ENCODE measurements around the gene KCNQ5. TPM values are rescaled to one million over a fixed set of nuclear protein-coding genes. Genes with fewer than 3 reads are reported as not detected.

KCNQ5 gene
- total RNA-seq, 1 donor from 2014 or later: 10.1 TPM

DNA sequence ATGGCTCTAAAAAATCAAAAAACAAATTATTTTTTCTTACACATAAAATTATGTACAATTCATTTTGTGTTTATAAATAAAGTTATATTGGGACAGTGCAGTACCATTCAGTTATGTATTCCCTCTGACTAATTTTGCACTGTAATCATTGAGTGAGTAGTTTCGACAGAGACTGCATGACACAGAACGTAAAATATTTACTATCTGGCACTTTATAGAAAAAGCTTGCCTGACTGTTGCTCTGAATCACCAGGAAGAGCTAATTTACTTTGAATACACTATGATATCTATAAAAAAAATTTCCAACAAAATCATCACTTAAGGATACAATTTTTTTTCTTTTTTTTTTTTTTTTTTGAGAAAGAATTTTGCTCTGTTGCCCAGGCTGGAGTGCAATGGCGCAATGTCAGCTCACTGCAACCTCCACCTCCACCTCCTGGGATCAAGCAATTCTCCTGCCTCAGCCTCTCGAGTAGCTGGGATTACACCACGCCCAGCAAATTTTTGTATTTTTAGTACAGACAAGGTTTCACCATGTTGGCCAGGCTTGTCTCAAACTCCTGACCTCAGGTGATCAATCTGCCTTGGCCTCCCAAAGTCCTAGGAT is 614.4 kb downstream of the KCNQ5 start:
- no peaks in the 10 kb centered on the region for H3K27me3 Mint-ChIP-seq
- ATAC-seq (ENCODE audit: low read depth): no peak
- H3K4me3 Mint-ChIP-seq: no peak overlapping the region
- H3K27ac Mint-ChIP-seq: no peak overlapping the region
- H3K36me3 Mint-ChIP-seq (ENCODE audit: low read depth): no peaks in the 10 kb centered on the region
- no peaks in the 10 kb centered on the region for H3K9me3 Mint-ChIP-seq
- ChIA-PET CTCF (no interaction called here), POLR2A (interaction anchor here (0.8 kb wide), 1 partner anchor 586 kb away, joined by 3 read pairs; no protein-coding TSS in a partner anchor)
- H3K4me1 Mint-ChIP-seq: peaks cover 6% of the 10 kb centered on the region
- no peak for TF ChIP-seq CTCF (IDR thresholded peaks at IDR 0.05)
- no peak for DNase-seq
- intact Hi-C loops (cut with micrococcal nuclease): no loop called here

DNA sequence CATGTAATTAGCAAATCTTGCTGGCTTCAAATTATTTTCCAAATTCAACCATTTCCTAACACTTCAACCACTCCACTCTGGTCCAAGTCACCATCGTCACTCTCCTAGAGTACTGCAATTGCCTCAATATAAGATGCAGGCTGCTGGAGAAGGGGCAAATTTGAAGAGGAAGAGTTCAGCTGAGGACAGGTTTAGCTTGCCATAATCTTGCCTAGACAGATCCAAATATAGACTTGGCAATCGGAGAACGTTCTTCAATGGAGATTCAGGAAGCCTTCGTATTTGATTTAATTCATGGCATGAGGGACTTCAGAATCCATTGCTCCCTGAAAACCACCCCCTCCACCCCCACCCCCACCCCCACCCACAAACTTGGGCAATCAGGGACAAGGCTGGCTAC is 618.9 kb downstream of the KCNQ5 start:
- CTCF ChIA-PET: no interaction called here
- Mint-ChIP-seq H3K9me3 (no peaks in the 10 kb centered on the region), H3K36me3 (ENCODE audit: low read depth) (no peaks in the 10 kb centered on the region), H3K27me3 (peaks cover 4% of the 10 kb centered on the region), H3K4me1 (no peaks in the 10 kb centered on the region), H3K27ac (no peak overlapping the region), H3K4me3 (no peak overlapping the region)
- POLR2A ChIA-PET: no interaction called here
- DNase-seq (no peak), ATAC-seq (ENCODE audit: low read depth) (no peak)
- no peak for TF ChIP-seq CTCF (IDR thresholded peaks at IDR 0.05)
- intact Hi-C loops (cut with micrococcal nuclease): no loop called here

DNA sequence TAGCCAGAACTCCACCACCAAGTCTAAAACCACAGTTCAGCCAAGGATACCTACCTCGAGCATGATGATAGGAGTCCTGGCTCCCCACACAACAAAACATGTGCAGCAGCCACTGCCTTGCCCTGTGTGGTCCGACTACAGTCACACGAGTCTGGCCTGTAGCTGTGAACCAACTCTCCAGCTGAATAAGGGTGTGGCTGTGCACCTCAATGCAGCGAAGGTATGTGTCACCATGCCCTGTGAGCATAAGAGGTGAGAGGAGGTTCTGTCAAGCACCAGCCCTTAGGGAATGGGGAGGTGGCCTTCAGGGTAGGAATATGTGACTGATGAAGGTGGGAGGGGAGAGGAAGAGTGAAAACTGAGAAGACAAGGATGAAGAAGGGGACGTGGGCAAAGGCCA is 620.1 kb downstream of the KCNQ5 start:
- Mint-ChIP-seq H3K9me3 (no peaks in the 10 kb centered on the region), H3K27me3 (peaks cover 4% of the 10 kb centered on the region), H3K27ac (no peak overlapping the region), H3K36me3 (ENCODE audit: low read depth) (no peaks in the 10 kb centered on the region), H3K4me3 (no peak overlapping the region), H3K4me1 (no peaks in the 10 kb centered on the region)
- POLR2A ChIA-PET: no interaction called here
- DNase-seq: no peak
- no peak for TF ChIP-seq CTCF (IDR thresholded peaks at IDR 0.05)
- CTCF ChIA-PET: no interaction called here
- no peak for ATAC-seq (ENCODE audit: low read depth)
- intact Hi-C loops (cut with micrococcal nuclease): no loop called here

Data from activated B cell treated with CpG ODN at 0.5 μM for 24 hours (primary cell).